Type B pancreatic cell (in vitro differentiated cells): ENCODE measurements around the gene HYAL3. TPM values are rescaled to one million over a fixed set of nuclear protein-coding genes. Genes with fewer than 3 reads are reported as not detected.
"Not testable (repeated sequence)": the region's sequence is repeated elsewhere in the genome, so short reads cannot be mapped to it uniquely, and the experiment has no call there.

Experiments
- DNase-seq: peaks from one replicate; pipeline ENCODE4 v3.0.0; 2021; ENCODE audit warnings: mixed read lengths; ENCODE audit not compliant: unreplicated experiment; ENCODE audit errors: extremely low spot score
- H3K27ac Mint-ChIP-seq: 2 replicates; pipeline ENCODE4 v1.8.0; 2021; ENCODE audit warnings: mild to moderate bottlenecking, mixed read lengths
- H3K27me3 Mint-ChIP-seq: 2 replicates; pipeline ENCODE4 v1.8.0; 2021; ENCODE audit warnings: mixed read lengths
- H3K36me3 Mint-ChIP-seq: 2 replicates; pipeline ENCODE4 v1.8.0; 2021; ENCODE audit warnings: mixed read lengths
- H3K4me1 Mint-ChIP-seq: one replicate; pipeline ENCODE4 v1.8.0; 2021; ENCODE audit warnings: mixed read lengths; ENCODE audit not compliant: unreplicated experiment
- H3K4me3 Mint-ChIP-seq: 2 replicates; pipeline ENCODE4 v1.8.0; 2021; ENCODE audit warnings: mild to moderate bottlenecking, mixed read lengths
- H3K9me3 Mint-ChIP-seq: 2 replicates; pipeline ENCODE4 v1.8.0; 2021; ENCODE audit warnings: mixed read lengths
- CTCF ChIP-seq: fragments of 200-600 bp; sonication (generic); conservative IDR thresholded peaks from 2 replicates; pipeline ENCODE4 v1.5.0; 2021; ENCODE audit warnings: antibody characterized with exemption, mild to moderate bottlenecking
- total RNA-seq: library from RNA; stranded (reverse); gene quantifications from 2 replicates; pipeline ENCODE4 v1.2.1, GENCODE V29; 2021; ENCODE audit warnings: low replicate concordance

HYAL3 gene
- total RNA-seq, 1 donor from 2014 or later = 2.9 TPM

- H3K27ac Mint-ChIP-seq = peak overlapping the region; percentile 100
- H3K27me3 Mint-ChIP-seq = no peaks in the 10 kb centered on the region
- H3K4me3 Mint-ChIP-seq = peak overlapping the region; percentile 81
- peaks cover 22% of the 10 kb centered on the region for H3K36me3 Mint-ChIP-seq
- H3K4me1 Mint-ChIP-seq = peaks cover 32% of the 10 kb centered on the region
- no peaks in the 10 kb centered on the region for H3K9me3 Mint-ChIP-seq
- DNase-seq = no peak
- no peak for TF ChIP-seq CTCF
Measured at GRCh38 chr3:50316657-50317242, 17.5 kb upstream of the HYAL3 start.

GRCh38 chr3:50314816-50315215, 15.6 kb upstream of the HYAL3 start:
- Mint-ChIP-seq H3K9me3 (no peaks in the 10 kb centered on the region), H3K36me3 (peaks cover 24% of the 10 kb centered on the region), H3K27ac (peak overlapping the region; percentile 53), H3K4me3 (peak overlapping the region; percentile 30), H3K4me1 (peaks cover 27% of the 10 kb centered on the region), H3K27me3 (no peaks in the 10 kb centered on the region)
- DNase-seq = no peak
- no peak for TF ChIP-seq CTCF

- Mint-ChIP-seq H3K27me3 (no peaks in the 10 kb centered on the region), H3K4me3 (no peak overlapping the region), H3K36me3 (peaks cover 29% of the 10 kb centered on the region), H3K4me1 (peaks cover 26% of the 10 kb centered on the region), H3K27ac (peak overlapping the region; percentile 10), H3K9me3 (no peaks in the 10 kb centered on the region)
- TF ChIP-seq CTCF = no peak
- DNase-seq = no peak
Measured at GRCh38 chr3:50314342-50314741, 15.1 kb upstream of the HYAL3 start.

- not testable (repeated sequence) for H3K4me3 Mint-ChIP-seq, H3K27ac Mint-ChIP-seq, H3K27me3 Mint-ChIP-seq, DNase-seq, H3K9me3 Mint-ChIP-seq
- Mint-ChIP-seq H3K4me1 (peaks cover 14% of the 10 kb centered on the region), H3K36me3 (peaks cover 26% of the 10 kb centered on the region)
Measured at GRCh38 chr3:50312041-50312440, 12.8 kb upstream of the HYAL3 start.

GRCh38 chr3:50304601-50305000, 5.4 kb upstream of the HYAL3 start:
- no peak for DNase-seq
- Mint-ChIP-seq H3K4me1 (peaks cover 15% of the 10 kb centered on the region), H3K9me3 (no peaks in the 10 kb centered on the region), H3K27ac (peak overlapping the region; percentile 11), H3K4me3 (no peak overlapping the region), H3K27me3 (no peaks in the 10 kb centered on the region), H3K36me3 (peaks cover 3% of the 10 kb centered on the region)
- no peak for TF ChIP-seq CTCF

- Mint-ChIP-seq H3K27me3 (no peaks in the 10 kb centered on the region), H3K36me3 (no peaks in the 10 kb centered on the region), H3K4me1 (peaks cover 18% of the 10 kb centered on the region), H3K27ac (peak within 1 kb of the TSS; percentile 53), H3K4me3 (no peak within 1 kb of the TSS), H3K9me3 (no peaks in the 10 kb centered on the region)
- no peak for DNase-seq
- TF ChIP-seq CTCF = no peak
Measured at GRCh38 chr3:50303013-50303815, 4.0 kb upstream of the HYAL3 start, which contains the start of gene HYAL1. Gene HYAL1, minus strand, starts transcription at chr3:50303574. Its CDS starts 618 bp downstream, at chr3:50302956.
